GM12878 (cell line): ENCODE measurements around the gene AGTRAP. TPM values are rescaled to one million over a fixed set of nuclear protein-coding genes. Genes with fewer than 3 reads are reported as not detected.
A peak's percentile ranks its signal among the peaks of the same experiment; 100 is the strongest.

Experiments used
- ATAC-seq: fragments of 200-7000 bp; cut with Tn5 transposase; 3 replicates; pipeline ENCODE4 v1.9.1; 2020; ENCODE audit warnings: mild to moderate bottlenecking, moderate library complexity
- BruUV-seq: library from RNA; stranded (reverse); fragments of 400-500 nt; replicated peaks from 2 replicates; lab custom pipeline; 2021; lab: Mats Ljungman, UMichigan
- CTCF ChIA-PET: fragments of 300-600 bp; sonication (Branson Sonifier 250); formaldehyde crosslinking; extraction: SDS; loops from one replicate; lab custom pipeline; 2021; ENCODE audit warnings: inconsistent platforms; lab: Yijun Ruan, JAX
- POLR2A ChIA-PET: fragments of 350-600 bp; formaldehyde crosslinking; extraction: SDS; loops from one replicate; lab custom pipeline; 2021; ENCODE audit warnings: inconsistent platforms; lab: Charles Lee
- RAD21 ChIA-PET: fragments of 300-600 bp; sonication (Branson Sonifier 250); formaldehyde crosslinking; loops from one replicate; lab custom pipeline; 2023; ENCODE audit warnings: antibody characterized with exemption; ENCODE audit not compliant: unreplicated experiment; lab: Charles Lee
- SMC1A ChIA-PET: fragments of 300-600 bp; sonication (Branson Sonifier 250); formaldehyde crosslinking; loops from one replicate; lab custom pipeline; 2023; ENCODE audit not compliant: unreplicated experiment, uncharacterized antibody; lab: Charles Lee
- DNase-seq: peaks from one replicate; pipeline ENCODE4 v3.0.0-alpha.2; 2011; ENCODE audit warnings: low read depth, low spot score
- FAIRE-seq: peaks from 3 replicates; lab custom pipeline; 2011; peaks lifted over from hg19 to GRCh38; lab: Jason Lieb, UNC
- H2AFZ ChIP-seq: 2 replicates; pipeline ENCODE4 v1.6.0; 2011; ENCODE audit warnings: low read depth, low read length, control low read depth; ENCODE audit not compliant: control insufficient read depth
- H3K27ac ChIP-seq: 2 replicates; pipeline ENCODE4 v1.5.1; 2011; ENCODE audit warnings: control low read depth; ENCODE audit not compliant: control insufficient read depth, insufficient read depth
- H3K27me3 ChIP-seq, 2 experiments: replicated peaks in 1 of 2; 2 replicates each; pipeline versions ENCODE4 v1.6.0 to v1.6.1; 2011; ENCODE audit warnings: low read length in 1 of 2; ENCODE audit not compliant: control insufficient read depth in 2 of 2, insufficient read depth in 2 of 2
- H3K36me3 ChIP-seq, 2 experiments: 2 replicates each; pipeline ENCODE4 v1.5.1; 2011; ENCODE audit warnings: low read length in 1 of 2; ENCODE audit not compliant: control insufficient read depth in 2 of 2, insufficient read depth in 2 of 2
- H3K4me1 ChIP-seq: 2 replicates; pipeline ENCODE4 v1.6.1; 2011; ENCODE audit warnings: mild to moderate bottlenecking, low read length, moderate library complexity, mixed read lengths; ENCODE audit not compliant: control insufficient read depth, insufficient read depth
- H3K4me2 ChIP-seq: 2 replicates; pipeline ENCODE4 v1.6.0; 2011; ENCODE audit warnings: control low read depth; ENCODE audit not compliant: control insufficient read depth, insufficient read depth
- H3K4me3 ChIP-seq: fragments of 200-600 bp; sonication (generic); 2 replicates; pipeline ENCODE4 v1.5.1; 2016
- H3K79me2 ChIP-seq: 2 replicates; pipeline ENCODE4 v1.6.0; 2011; ENCODE audit warnings: low read length; ENCODE audit not compliant: control insufficient read depth, insufficient read depth
- H3K9ac ChIP-seq: 2 replicates; pipeline ENCODE4 v1.8.0; 2011; ENCODE audit warnings: low read length, control low read depth, mixed read lengths; ENCODE audit not compliant: control insufficient read depth, insufficient read depth
- H3K9me3 ChIP-seq: replicated peaks from 3 replicates; pipeline ENCODE4 v1.5.1; 2011; ENCODE audit warnings: mild to moderate bottlenecking, low read length; ENCODE audit not compliant: control insufficient read depth, insufficient read depth
- H4K20me1 ChIP-seq: 2 replicates; pipeline ENCODE4 v1.6.0; 2011; ENCODE audit not compliant: control insufficient read depth, insufficient read depth
- BMI1 ChIP-seq: fragments of 450-650 bp; IDR thresholded peaks from 2 replicates; pipeline ENCODE4 v1.6.1; 2016; ENCODE audit warnings: mild to moderate bottlenecking, moderate library complexity, borderline replicate concordance
- CHD4 ChIP-seq: fragments of 200-600 bp; sonication (generic); IDR thresholded peaks from 2 replicates; pipeline ENCODE4 v1.6.1; 2016; ENCODE audit warnings: mild to moderate bottlenecking
- DPF2 ChIP-seq: fragments of 450-650 bp; IDR thresholded peaks from 2 replicates; pipeline ENCODE4 v1.6.1; 2017; ENCODE audit warnings: mild to moderate bottlenecking
- EGR1 ChIP-seq, 2 experiments: IDR thresholded peaks; 1 replicate in 1 of 2; 2 replicates in 1 of 2; pipeline ENCODE4 v1.6.1; 2011 to 2012; ENCODE audit warnings: low read depth in 2 of 2, low read length in 2 of 2, borderline replicate concordance in 1 of 2, mild to moderate bottlenecking in 1 of 2, moderate library complexity in 1 of 2
- EP300 ChIP-seq, 2 experiments: fragments of 150-350 bp in 1 of 2; IDR thresholded peaks; 2 replicates each; pipeline ENCODE4 v1.6.1; 2011 to 2012; ENCODE audit warnings: low read depth in 2 of 2, low read length in 2 of 2, borderline replicate concordance in 1 of 2, improper control_type of control experiment in 1 of 2, inconsistent platforms in 1 of 2; ENCODE audit not compliant: control insufficient read depth in 1 of 2
- ESRRA ChIP-seq: IDR thresholded peaks from 2 replicates; pipeline ENCODE4 v1.6.1; 2012; ENCODE audit warnings: mild to moderate bottlenecking, low read length, improper control_type of control experiment
- ETV6 ChIP-seq, 2 experiments: fragments of 450-650 bp in 1 of 2; IDR thresholded peaks in 1 of 2; conservative IDR thresholded peaks in 1 of 2; 2 replicates each; pipeline ENCODE4 v1.6.1; 2014; ENCODE audit warnings: antibody characterized with exemption in 1 of 2, borderline replicate concordance in 1 of 2, low read depth in 1 of 2, mild to moderate bottlenecking in 1 of 2, moderate library complexity in 1 of 2
- EZH2 ChIP-seq: IDR thresholded peaks from 2 replicates; pipeline ENCODE4 v1.6.1; 2012; ENCODE audit warnings: low read depth, mild to moderate bottlenecking, control low read depth, inconsistent platforms, low read length, borderline replicate concordance; ENCODE audit not compliant: control insufficient read depth
- FOXK2 ChIP-seq: fragments of 450-650 bp; IDR thresholded peaks from 2 replicates; pipeline ENCODE4 v1.6.1; 2017; ENCODE audit warnings: mild to moderate bottlenecking, moderate library complexity
- GATAD2B ChIP-seq: fragments of 450-650 bp; conservative IDR thresholded peaks from 2 replicates; pipeline ENCODE4 v1.6.1; 2017; ENCODE audit warnings: low read depth, mild to moderate bottlenecking, moderate library complexity
- KLF5 ChIP-seq: fragments of 450-650 bp; IDR thresholded peaks from 2 replicates; pipeline ENCODE4 v1.6.1; 2014; ENCODE audit warnings: mild to moderate bottlenecking; ENCODE audit not compliant: partially characterized antibody
- PAX5 ChIP-seq: IDR thresholded peaks from 2 replicates; pipeline ENCODE4 v1.6.1; 2011; ENCODE audit warnings: low read depth, low read length, borderline replicate concordance
- POU2F2 ChIP-seq: IDR thresholded peaks from 3 replicates; pipeline ENCODE4 v1.6.1; 2011; ENCODE audit warnings: low read depth, mild to moderate bottlenecking, low read length, borderline replicate concordance
- RAD51 ChIP-seq: fragments of 450-650 bp; IDR thresholded peaks from 2 replicates; pipeline ENCODE4 v1.6.1; 2016; ENCODE audit warnings: moderate library complexity, mild to moderate bottlenecking, inconsistent platforms
- RBBP5 ChIP-seq: fragments of 200-600 bp; sonication (generic); conservative IDR thresholded peaks from 2 replicates; pipeline ENCODE4 v1.6.1; 2016
- RUNX3 ChIP-seq: IDR thresholded peaks from 2 replicates; pipeline ENCODE4 v1.6.1; 2012; ENCODE audit warnings: low read length, inconsistent platforms
- SMAD1 ChIP-seq: fragments of 450-650 bp; IDR thresholded peaks from 2 replicates; pipeline ENCODE4 v1.6.1; 2018; ENCODE audit warnings: mild to moderate bottlenecking, low read depth; ENCODE audit not compliant: partially characterized antibody
- TAF1 ChIP-seq: IDR thresholded peaks from 2 replicates; pipeline ENCODE4 v1.6.1; 2011; ENCODE audit warnings: mild to moderate bottlenecking, low read depth, low read length, borderline replicate concordance
- YY1 ChIP-seq: IDR thresholded peaks from 2 replicates; pipeline ENCODE4 v1.6.1; 2011; ENCODE audit warnings: low read depth, mild to moderate bottlenecking, low read length
- ZNF207 ChIP-seq: fragments of 450-650 bp; IDR thresholded peaks from 2 replicates; pipeline ENCODE4 v1.6.1; 2014; ENCODE audit warnings: antibody characterized with exemption, mild to moderate bottlenecking, borderline replicate concordance
- WGBS: methylation state at CpG from one replicate; pipeline ENCODE4 v1.1.6; 2016; ENCODE audit warnings: low lambda C conversion rate; ENCODE audit not compliant: insufficient replicate concordance, insufficient coverage; ENCODE audit errors: missing lambda C conversion rate; 5-methylcytosine and 5-hydroxymethylcytosine counted together
- in situ Hi-C: fragments of 300-500 bp; cut with MboI; formaldehyde crosslinking; loops from 9 replicates; pipeline ENCODE4 v1.14.3; 2018; ENCODE audit warnings: mixed read lengths
- intact Hi-C: fragments of 100-400 bp; cut with micrococcal nuclease; formaldehyde crosslinking; loops from one replicate; pipeline ENCODE4 v1.14.2; 2022; ENCODE audit not compliant: unreplicated experiment
- polyA plus RNA-seq, 11 experiments: library from polyadenylated mRNA; depleted of rRNA in 4 of 11; unstranded in 6 of 11; stranded (reverse) in 5 of 11; fragments of >200 nt; fragmentation: Nextera tagmentation in 4 of 11; fragmentation: Illumina TruSeq in 1 of 11; extraction: Ambion mirVana in 4 of 11; extraction: Trizol in 1 of 11; gene quantifications; 1 replicate in 1 of 11; 2 replicates in 10 of 11; pipeline versions ENCODE4 v1.2.1 to v1.2.3, GENCODE V29; 2011 to 2016; ENCODE audit warnings: inconsistent platforms in 2 of 11, missing spikeins in 2 of 11, low read depth in 1 of 11
- total RNA-seq, 4 experiments: library from RNA; depleted of rRNA in 3 of 4; stranded (reverse); fragments of >200 nt in 3 of 4; fragmentation: Illumina TruSeq in 1 of 4; extraction: Trizol in 1 of 4; gene quantifications; 2 replicates each; pipeline versions ENCODE4 v1.2.1 to v1.2.3, GENCODE V29; 2013 to 2021
- TF ChIP-seq, protein P1 (sequence below): fragments of 450-650 bp; IDR thresholded peaks from 2 replicates; pipeline ENCODE4 v1.6.1; 2017; ENCODE audit warnings: low read depth, mild to moderate bottlenecking, moderate library complexity

AGTRAP gene
- total and polyA plus RNA-seq, 10 of the 15 experiments (the other 5 are each of a cell fraction or from before 2014, with no cell fraction given), result 3.0 to 17.4 (median 10.2) TPM

DNA sequence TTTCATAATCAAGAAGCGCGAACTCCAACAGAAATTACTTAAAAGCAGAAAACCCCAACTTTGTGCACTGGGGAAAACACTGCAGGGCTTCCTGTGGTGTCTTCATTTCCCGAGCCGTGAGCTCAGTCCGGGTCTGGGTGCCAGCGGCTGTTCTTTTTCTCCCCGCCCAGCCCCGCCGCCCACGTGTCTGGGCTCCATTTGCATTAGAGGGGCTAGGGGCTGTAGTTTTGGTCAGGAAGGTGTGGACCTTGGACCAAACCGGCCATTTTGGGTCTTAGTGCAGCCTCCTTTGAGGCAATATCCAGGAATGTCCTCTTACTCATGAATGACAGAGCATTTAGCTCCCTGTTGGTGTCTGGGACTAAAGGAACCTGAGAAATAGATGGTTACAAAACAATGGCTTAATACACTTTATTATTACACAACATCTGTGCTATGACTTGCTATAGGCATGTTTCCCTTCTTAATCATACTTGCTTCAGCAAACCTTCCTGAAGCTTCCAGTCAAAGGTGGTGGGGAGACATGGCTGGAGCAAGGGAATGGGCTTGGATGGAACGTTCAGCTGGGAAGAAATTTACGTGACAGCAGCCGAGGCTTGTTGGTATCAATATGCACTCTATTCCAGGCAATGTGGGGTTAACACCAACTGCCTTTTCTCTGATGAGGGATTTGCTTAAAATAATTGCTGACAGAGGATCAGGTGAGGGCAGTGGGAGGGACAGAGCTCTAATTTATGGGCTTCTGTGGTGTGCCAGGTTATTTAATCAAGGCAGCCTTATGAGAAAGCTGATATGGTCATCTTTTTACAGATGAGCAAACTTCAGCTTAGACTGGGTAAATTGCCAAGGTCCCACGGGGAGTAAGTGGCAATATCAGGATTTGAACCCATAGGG lies 1.1 kb downstream of the AGTRAP start:
- ChIA-PET SMC1A (interaction anchor here (0.7 to 1.4 kb wide), 6 partner anchors 15 to 69 kb away, joined by 3 to 8 read pairs (median 3); partner anchors contain the start of genes CLCN6 and MTHFR), RAD21 (interaction anchor here (0.7 to 1.1 kb wide), 5 partner anchors 12 to 94 kb away, joined by 3 to 5 read pairs (median 4); no protein-coding TSS in a partner anchor), POLR2A (interaction anchor here (0.5 to 1.1 kb wide), 3 partner anchors 282 to 1784 kb away, joined by 3 read pairs; partner anchors contain the start of gene MIIP), CTCF (interaction anchor here (0.6 to 3.3 kb wide), 8 partner anchors 12 to 699 kb away, joined by 3 to 17 read pairs (median 4); no protein-coding TSS in a partner anchor)
- ATAC-seq (peak; percentile 77), DNase-seq (no peak)
- H3K4me1 ChIP-seq, result peaks cover 15% of the 10 kb centered on the region
- peak overlapping the region; percentile 93 for H2AFZ ChIP-seq
- peak overlapping the region; percentile 70 for H3K9ac ChIP-seq
- H3K27ac ChIP-seq, result peak overlapping the region; percentile 35
- in situ Hi-C loops, result no loop called here
- peak overlapping the region; percentile 86 for H3K4me3 ChIP-seq
- intact Hi-C loops, result no loop called here
- H3K9me3 ChIP-seq, result no peaks in the 10 kb centered on the region
- no peaks in the 10 kb centered on the region for H4K20me1 ChIP-seq
- H3K79me2 ChIP-seq, result no peaks in the 10 kb centered on the region
- 21% methylated on average over 15 of the region's 15 CpGs for WGBS
- peak overlapping the region; percentile 97 for H3K4me2 ChIP-seq
- no peaks in the 10 kb centered on the region for H3K36me3 ChIP-seq
- TF ChIP-seq PAX5 (no peak), DPF2 (0 out of 2 replicates have a peak, but pooled peaks have one; percentile 7), ETV6 (conservative IDR thresholded peaks at IDR 0.05 in 1 of 2, IDR thresholded peaks at IDR 0.05 in 1 of 2; ENCODE audit: borderline replicate concordance in 1 of 2, low read depth in 1 of 2) (no peak), TAF1 (0 out of 2 replicates have a peak, but pooled peaks have one; percentile 18), GATAD2B (no peak), EZH2 (no peak), POU2F2 (peak; percentile 14; the same call in 1 of the 3 replicates), ESRRA (no peak), RAD51 (peak; percentile 46; the same call in 1 of the 2 replicates), EP300 (IDR thresholded peaks at IDR 0.05; ENCODE audit: borderline replicate concordance in 1 of 2, control insufficient read depth in 1 of 2, low read depth in 2 of 2, low read length in 2 of 2) (no peak), SMAD1 (no peak), RUNX3 (peak; percentile 4; the same call in 1 of the 2 replicates), BMI1 (no peak), FOXK2 (no peak), KLF5 (no peak), YY1 (peak; percentile 82), ZNF207 (no peak), CHD4 (no peak), EGR1 (IDR thresholded peaks at IDR 0.05; ENCODE audit: borderline replicate concordance in 1 of 2, low read depth in 2 of 2, low read length in 2 of 2) (peak in 1 of 2 experiments; percentile 76; a peak in 1 of 3 replicates), RBBP5 (no peak)
- TF ChIP-seq, protein P1, sequence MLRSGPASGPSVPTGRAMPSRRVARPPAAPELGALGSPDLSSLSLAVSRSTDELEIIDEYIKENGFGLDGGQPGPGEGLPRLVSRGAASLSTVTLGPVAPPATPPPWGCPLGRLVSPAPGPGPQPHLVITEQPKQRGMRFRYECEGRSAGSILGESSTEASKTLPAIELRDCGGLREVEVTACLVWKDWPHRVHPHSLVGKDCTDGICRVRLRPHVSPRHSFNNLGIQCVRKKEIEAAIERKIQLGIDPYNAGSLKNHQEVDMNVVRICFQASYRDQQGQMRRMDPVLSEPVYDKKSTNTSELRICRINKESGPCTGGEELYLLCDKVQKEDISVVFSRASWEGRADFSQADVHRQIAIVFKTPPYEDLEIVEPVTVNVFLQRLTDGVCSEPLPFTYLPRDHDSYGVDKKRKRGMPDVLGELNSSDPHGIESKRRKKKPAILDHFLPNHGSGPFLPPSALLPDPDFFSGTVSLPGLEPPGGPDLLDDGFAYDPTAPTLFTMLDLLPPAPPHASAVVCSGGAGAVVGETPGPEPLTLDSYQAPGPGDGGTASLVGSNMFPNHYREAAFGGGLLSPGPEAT, result no peak
- TF ChIP-seq, all 136 proteins: peak for 7
- no peak for FAIRE-seq
- H3K27me3 ChIP-seq, result no peaks in the 10 kb centered on the region
- BruUV-seq, result no TSS peak
